Activated CD4-positive, alpha-beta T cell treated with anti-CD3 and anti-CD28 coated beads for 24 hours (primary cell): ENCODE results near the gene OR11A1.

Source experiments
- DNase-seq, 2 donors: peaks; one replicate each; pipeline ENCODE4 v3.0.0-alpha.2; 2020; ENCODE audit warnings: low read depth in 2 of 2

The OR11A1 gene

GRCh38 chr6:29456971-29457370 lies at the start of gene OR11A1, which contains the start of gene OR2H1:
TSS of gene OR11A1 (minus strand) at chr6:29457071. CDS start at chr6:29427641, 29,430 bp downstream.
TSS of gene OR2H1 (plus strand) at chr6:29457155. CDS start at chr6:29461770, 4,615 bp downstream.
- DNase-seq = no peak

GRCh38 chr6:29506446-29507067 lies 49.7 kb upstream of the OR11A1 start:
- no peak for DNase-seq

- DNase-seq = no peak
These were observed 48.9 kb upstream of the OR11A1 start for GRCh38 chr6:29505808-29506207.

GRCh38 chr6:29504961-29505360 lies 48.1 kb upstream of the OR11A1 start:
- DNase-seq = no peak

GRCh38 chr6:29502597-29502996 lies 45.7 kb upstream of the OR11A1 start:
- DNase-seq = no peak

- DNase-seq = no peak
These were observed 45.3 kb upstream of the OR11A1 start for GRCh38 chr6:29502181-29502580.

GRCh38 chr6:29501106-29501505 lies 44.2 kb upstream of the OR11A1 start:
- DNase-seq = no peak

GRCh38 chr6:29500594-29500993 lies 43.7 kb upstream of the OR11A1 start:
- no peak for DNase-seq

GRCh38 chr6:29499704-29500103 lies 42.8 kb upstream of the OR11A1 start:
- DNase-seq = no peak

GRCh38 chr6:29496961-29497360 lies 40.1 kb upstream of the OR11A1 start:
- DNase-seq = no peak

GRCh38 chr6:29495571-29495970 lies 38.7 kb upstream of the OR11A1 start:
- no peak for DNase-seq

GRCh38 chr6:29494131-29494530 lies 37.3 kb upstream of the OR11A1 start:
- DNase-seq = no peak

- no peak for DNase-seq
These were observed 36.4 kb upstream of the OR11A1 start for GRCh38 chr6:29493261-29493660.

- DNase-seq = no peak
These were observed 34.7 kb upstream of the OR11A1 start for GRCh38 chr6:29491574-29491973.

GRCh38 chr6:29490552-29490951 lies 33.7 kb upstream of the OR11A1 start:
- DNase-seq = no peak

- DNase-seq = no peak
These were observed 33.2 kb upstream of the OR11A1 start for GRCh38 chr6:29490055-29490454.

- no peak for DNase-seq
These were observed 32.4 kb upstream of the OR11A1 start for GRCh38 chr6:29489286-29489685.

- no peak for DNase-seq
These were observed 32.0 kb upstream of the OR11A1 start for GRCh38 chr6:29488874-29489273.

- DNase-seq = no peak
These were observed 30.8 kb upstream of the OR11A1 start, which contains the start of gene MAS1L for GRCh38 chr6:29487660-29488059. TSS of gene MAS1L (minus strand) at chr6:29487956. CDS start at chr6:29487902, 54 bp downstream.

- no peak for DNase-seq
These were observed 30.3 kb upstream of the OR11A1 start for GRCh38 chr6:29487131-29487530.

GRCh38 chr6:29486577-29486976 lies 29.7 kb upstream of the OR11A1 start:
- DNase-seq = no peak

- DNase-seq = no peak
These were observed 26.9 kb upstream of the OR11A1 start for GRCh38 chr6:29483735-29484134.

- DNase-seq = no peak
These were observed 26.3 kb upstream of the OR11A1 start for GRCh38 chr6:29483186-29483585.

- no peak for DNase-seq
These were observed 22.7 kb upstream of the OR11A1 start for GRCh38 chr6:29479560-29479959.
